Measurements from ENCODE around the gene PCBP3. TPM values are rescaled to one million over a fixed set of nuclear protein-coding genes. Genes with fewer than 3 reads are reported as not detected.

PCBP3 gene
- total RNA-seq, 1 donor from 2014 or later: 4.6 TPM

DNA sequence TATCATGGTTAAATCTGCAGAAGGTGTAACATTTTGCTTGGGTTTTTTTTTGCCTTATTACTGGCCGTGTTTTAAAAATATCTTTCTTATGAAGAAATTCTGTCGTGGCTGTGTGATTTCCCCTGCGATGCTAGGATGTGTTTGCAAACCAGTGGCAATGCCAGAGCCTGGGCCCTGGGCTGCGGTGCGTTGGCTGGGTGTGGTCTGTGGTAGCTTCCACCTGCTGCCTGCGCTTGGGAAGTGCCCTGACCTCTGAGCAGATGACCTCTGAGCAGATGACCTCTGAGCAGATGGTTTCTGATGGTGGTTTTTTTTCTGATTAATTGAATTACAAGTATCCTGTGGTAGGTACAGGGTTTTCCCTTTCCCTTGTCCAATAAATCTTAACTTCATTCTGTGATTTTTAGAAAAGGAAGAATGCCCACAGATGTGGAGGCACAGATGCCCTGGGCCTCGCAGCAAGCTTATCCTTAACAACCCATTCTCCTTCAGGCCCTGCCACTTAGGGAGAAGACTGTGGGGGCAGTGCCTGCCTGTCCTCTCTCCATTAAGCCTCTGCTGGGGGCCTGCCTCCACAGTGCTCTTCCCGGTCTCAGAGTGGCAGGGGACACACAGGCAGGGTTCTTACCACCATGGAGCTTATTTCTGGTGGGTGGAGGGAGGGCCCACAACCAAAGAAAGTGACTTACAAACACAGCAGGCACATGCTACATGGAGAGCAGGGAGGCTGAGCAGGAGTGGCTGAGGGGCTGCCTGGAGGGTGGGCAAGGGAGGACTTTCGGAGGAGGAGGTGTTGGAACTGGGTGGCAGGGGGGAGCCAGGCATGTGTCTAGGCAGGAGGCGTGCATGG lies 81.7 kb downstream of the PCBP3 start:
- H3K27ac ChIP-seq: no peak overlapping the region
- H3K4me1 Mint-ChIP-seq: peaks cover 15% of the 10 kb centered on the region
- no peaks in the 10 kb centered on the region for H3K27me3 Mint-ChIP-seq (ENCODE audit: insufficient read depth, low read depth)

DNA sequence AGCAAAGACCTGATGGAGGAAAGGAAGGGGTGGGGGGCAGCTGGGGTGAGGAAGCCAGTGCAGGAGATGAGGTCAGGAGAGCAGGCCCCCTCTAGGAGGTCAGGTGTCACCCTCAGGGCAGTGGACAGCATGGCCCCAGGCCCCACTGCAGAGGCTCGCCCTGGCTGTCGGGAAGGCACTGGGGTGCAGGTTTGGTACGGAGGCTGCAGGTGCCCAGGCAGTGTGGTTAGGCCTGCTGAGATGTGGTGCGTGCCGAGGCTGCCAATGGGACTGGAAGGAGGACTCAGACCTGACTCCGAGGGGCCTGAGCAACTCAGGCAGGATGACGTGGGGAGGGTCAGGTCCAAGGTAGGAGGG lies 82.3 kb downstream of the PCBP3 start:
- Histone ChIP-seq H3K4me3 (no peak overlapping the region), H3F3A (ENCODE audit: low read depth) (no peaks in the 10 kb centered on the region), H3K27me3 (no peaks in the 10 kb centered on the region), H3K27ac (no peak overlapping the region), H2AFZ (replicated peaks) (no peak overlapping the region), H3K9me3 (ENCODE audit: low read depth) (no peaks in the 10 kb centered on the region), H3K79me2 (ENCODE audit: low read depth) (no peaks in the 10 kb centered on the region), H3K4me1 (peaks cover 5% of the 10 kb centered on the region), H4K20me1 (ENCODE audit: low read depth) (no peaks in the 10 kb centered on the region), H3K9ac (no peak overlapping the region), H3K36me3 (no peaks in the 10 kb centered on the region), H3K4me2 (no peak overlapping the region)
- Mint-ChIP-seq H3K27me3 (ENCODE audit: insufficient read depth, low read depth) (no peaks in the 10 kb centered on the region), H3K27ac (no peak overlapping the region), H3K4me3 (no peak overlapping the region), H3K9me3 (no peaks in the 10 kb centered on the region), H3K36me3 (no peaks in the 10 kb centered on the region), H3K4me1 (peaks cover 15% of the 10 kb centered on the region)
- no peak for DNase-seq (ENCODE audit: low spot score)
- TF ChIP-seq EZH2 (IDR thresholded peaks at IDR 0.05): no peak
- TF ChIP-seq EZH2phosphoT487 (IDR thresholded peaks at IDR 0.05): no peak
- TF ChIP-seq, protein P1, sequence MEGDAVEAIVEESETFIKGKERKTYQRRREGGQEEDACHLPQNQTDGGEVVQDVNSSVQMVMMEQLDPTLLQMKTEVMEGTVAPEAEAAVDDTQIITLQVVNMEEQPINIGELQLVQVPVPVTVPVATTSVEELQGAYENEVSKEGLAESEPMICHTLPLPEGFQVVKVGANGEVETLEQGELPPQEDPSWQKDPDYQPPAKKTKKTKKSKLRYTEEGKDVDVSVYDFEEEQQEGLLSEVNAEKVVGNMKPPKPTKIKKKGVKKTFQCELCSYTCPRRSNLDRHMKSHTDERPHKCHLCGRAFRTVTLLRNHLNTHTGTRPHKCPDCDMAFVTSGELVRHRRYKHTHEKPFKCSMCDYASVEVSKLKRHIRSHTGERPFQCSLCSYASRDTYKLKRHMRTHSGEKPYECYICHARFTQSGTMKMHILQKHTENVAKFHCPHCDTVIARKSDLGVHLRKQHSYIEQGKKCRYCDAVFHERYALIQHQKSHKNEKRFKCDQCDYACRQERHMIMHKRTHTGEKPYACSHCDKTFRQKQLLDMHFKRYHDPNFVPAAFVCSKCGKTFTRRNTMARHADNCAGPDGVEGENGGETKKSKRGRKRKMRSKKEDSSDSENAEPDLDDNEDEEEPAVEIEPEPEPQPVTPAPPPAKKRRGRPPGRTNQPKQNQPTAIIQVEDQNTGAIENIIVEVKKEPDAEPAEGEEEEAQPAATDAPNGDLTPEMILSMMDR (IDR thresholded peaks at IDR 0.05): no peak

More for the DNA sequence above, 81.7 kb downstream of the PCBP3 start:
- Histone ChIP-seq H3K4me2 (no peak overlapping the region), H3F3A (ENCODE audit: low read depth) (no peaks in the 10 kb centered on the region), H3K36me3 (no peaks in the 10 kb centered on the region), H3K79me2 (ENCODE audit: low read depth) (no peaks in the 10 kb centered on the region), H4K20me1 (ENCODE audit: low read depth) (no peaks in the 10 kb centered on the region), H3K9me3 (ENCODE audit: low read depth) (no peaks in the 10 kb centered on the region), H3K27me3 (no peaks in the 10 kb centered on the region), H3K9ac (no peak overlapping the region), H3K4me1 (peaks cover 4% of the 10 kb centered on the region), H3K4me3 (no peak overlapping the region), H2AFZ (replicated peaks) (no peak overlapping the region)
- TF ChIP-seq, protein P1 (IDR thresholded peaks at IDR 0.05): no peak
- no peak for TF ChIP-seq EZH2 (IDR thresholded peaks at IDR 0.05)
- Mint-ChIP-seq H3K9me3 (no peaks in the 10 kb centered on the region), H3K27ac (peak overlapping the region; percentile 81), H3K36me3 (no peaks in the 10 kb centered on the region), H3K4me3 (no peak overlapping the region)
- DNase-seq (ENCODE audit: low spot score): no peak

DNA sequence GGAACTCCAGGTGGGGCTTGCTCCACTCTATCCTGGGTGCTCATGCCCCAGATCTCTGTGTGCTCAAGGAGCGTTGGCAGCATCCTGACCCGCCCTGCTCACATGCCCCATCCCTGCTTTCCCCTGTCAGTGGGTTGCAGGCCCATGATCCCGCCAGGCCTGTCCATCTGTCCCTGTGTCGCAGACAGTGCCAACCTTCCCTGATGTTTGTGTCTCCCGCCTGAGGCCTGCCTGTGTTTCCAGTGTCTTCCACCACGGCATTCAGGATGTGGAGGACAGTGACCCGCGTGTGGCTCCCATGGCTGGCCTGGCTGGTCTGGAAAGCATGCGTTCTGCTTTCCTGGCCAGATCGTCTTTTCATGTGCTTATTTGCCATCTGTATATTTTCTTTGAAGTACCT lies 82.9 kb downstream of the PCBP3 start:
- Histone ChIP-seq H3K9ac (no peak overlapping the region), H3K4me3 (no peak overlapping the region), H3K36me3 (no peaks in the 10 kb centered on the region), H3K4me1 (peaks cover 11% of the 10 kb centered on the region), H3K79me2 (ENCODE audit: low read depth) (no peaks in the 10 kb centered on the region), H3K4me2 (no peak overlapping the region), H3K27ac (no peak overlapping the region), H3F3A (ENCODE audit: low read depth) (no peaks in the 10 kb centered on the region), H2AFZ (replicated peaks) (no peak overlapping the region), H3K9me3 (ENCODE audit: low read depth) (no peaks in the 10 kb centered on the region), H4K20me1 (ENCODE audit: low read depth) (no peaks in the 10 kb centered on the region), H3K27me3 (no peaks in the 10 kb centered on the region)
- H3K27ac Mint-ChIP-seq: no peak overlapping the region
- DNase-seq (ENCODE audit: low spot score): no peak
- H3K36me3 Mint-ChIP-seq: no peaks in the 10 kb centered on the region
- no peaks in the 10 kb centered on the region for H3K27me3 Mint-ChIP-seq (ENCODE audit: insufficient read depth, low read depth)
- H3K4me1 Mint-ChIP-seq: peaks cover 15% of the 10 kb centered on the region
- H3K9me3 Mint-ChIP-seq: no peaks in the 10 kb centered on the region
- no peak for TF ChIP-seq EZH2phosphoT487 (IDR thresholded peaks at IDR 0.05)
- TF ChIP-seq EZH2 (IDR thresholded peaks at IDR 0.05): no peak
- TF ChIP-seq, protein P1 (IDR thresholded peaks at IDR 0.05): no peak
- H3K4me3 Mint-ChIP-seq: no peak overlapping the region
